ENCODE measurements around the gene ARFGEF3. TPM values are rescaled to one million over a fixed set of nuclear protein-coding genes. Genes with fewer than 3 reads are reported as not detected.

Gene ARFGEF3
- polyA plus RNA-seq, 1 of the 3 experiments (the other 2 are of a cell fraction) = not detected

- Histone ChIP-seq H3K4me2 (no peak overlapping the region), H3K36me3 (replicated peaks in 1 of 2; ENCODE audit: control insufficient read depth in 1 of 2, insufficient read depth in 2 of 2, low read length in 1 of 2) (no peaks in the 10 kb centered on the region), H3K9ac (no peak overlapping the region), H3K9me3 (no peaks in the 10 kb centered on the region), H3K27ac (ENCODE audit: low read depth in 2 of 2, low read length in 1 of 2) (no peak overlapping the region), H3K79me2 (ENCODE audit: insufficient read depth) (no peaks in the 10 kb centered on the region), H3K9me2 (no peaks in the 10 kb centered on the region), H3K27me3 (ENCODE audit: insufficient read depth) (no peaks in the 10 kb centered on the region), H4K20me1 (ENCODE audit: insufficient read depth) (no peaks in the 10 kb centered on the region), H3F3A (replicated peaks; ENCODE audit: insufficient read depth) (no peaks in the 10 kb centered on the region), H3K4me1 (ENCODE audit: control insufficient read depth in 1 of 2, insufficient read depth in 2 of 2, low read depth in 1 of 2, low read length in 1 of 2) (no peaks in the 10 kb centered on the region), H3K4me3 (ENCODE audit: low read depth in 2 of 2, low read length in 1 of 2) (no peak overlapping the region), H2AFZ (ENCODE audit: low read depth) (no peak overlapping the region)
- no peak for DNase-seq
- ChIA-PET CTCF (interaction anchor here (1.1 kb wide), 1 partner anchor 16 kb away, joined by 3 read pairs; no protein-coding TSS in a partner anchor), POLR2A (no interaction called here)
- TF ChIP-seq NFIC (IDR thresholded peaks at IDR 0.05; ENCODE audit: borderline replicate concordance) = no peak
- TF ChIP-seq GABPA (IDR thresholded peaks at IDR 0.05; ENCODE audit: low read depth) = no peak
- TF ChIP-seq MXI1 (IDR thresholded peaks at IDR 0.05; ENCODE audit: low read depth, low read length) = no peak
- TF ChIP-seq TAF1 (IDR thresholded peaks at IDR 0.05; ENCODE audit: borderline replicate concordance, low read depth, low read length) = no peak
- no peak for TF ChIP-seq RCOR1 (IDR thresholded peaks at IDR 0.05; ENCODE audit: low read length)
- TF ChIP-seq JUND (IDR thresholded peaks at IDR 0.05) = no peak
- no peak for TF ChIP-seq REST (IDR thresholded peaks at IDR 0.05; ENCODE audit: low read depth, low read length)
- no peak for TF ChIP-seq ELF1 (IDR thresholded peaks at IDR 0.05)
- TF ChIP-seq, protein P1, sequence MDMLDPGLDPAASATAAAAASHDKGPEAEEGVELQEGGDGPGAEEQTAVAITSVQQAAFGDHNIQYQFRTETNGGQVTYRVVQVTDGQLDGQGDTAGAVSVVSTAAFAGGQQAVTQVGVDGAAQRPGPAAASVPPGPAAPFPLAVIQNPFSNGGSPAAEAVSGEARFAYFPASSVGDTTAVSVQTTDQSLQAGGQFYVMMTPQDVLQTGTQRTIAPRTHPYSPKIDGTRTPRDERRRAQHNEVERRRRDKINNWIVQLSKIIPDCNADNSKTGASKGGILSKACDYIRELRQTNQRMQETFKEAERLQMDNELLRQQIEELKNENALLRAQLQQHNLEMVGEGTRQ (IDR thresholded peaks at IDR 0.05; ENCODE audit: borderline replicate concordance, low read depth, low read length) = no peak
- TF ChIP-seq, protein P2, sequence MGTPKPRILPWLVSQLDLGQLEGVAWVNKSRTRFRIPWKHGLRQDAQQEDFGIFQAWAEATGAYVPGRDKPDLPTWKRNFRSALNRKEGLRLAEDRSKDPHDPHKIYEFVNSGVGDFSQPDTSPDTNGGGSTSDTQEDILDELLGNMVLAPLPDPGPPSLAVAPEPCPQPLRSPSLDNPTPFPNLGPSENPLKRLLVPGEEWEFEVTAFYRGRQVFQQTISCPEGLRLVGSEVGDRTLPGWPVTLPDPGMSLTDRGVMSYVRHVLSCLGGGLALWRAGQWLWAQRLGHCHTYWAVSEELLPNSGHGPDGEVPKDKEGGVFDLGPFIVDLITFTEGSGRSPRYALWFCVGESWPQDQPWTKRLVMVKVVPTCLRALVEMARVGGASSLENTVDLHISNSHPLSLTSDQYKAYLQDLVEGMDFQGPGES (IDR thresholded peaks at IDR 0.05; ENCODE audit: low read depth, low read length) = no peak
- TF ChIP-seq GATA2 (CRISPR knock-in tag; IDR thresholded peaks at IDR 0.05) = no peak
- no peak for TF ChIP-seq CHD2 (IDR thresholded peaks at IDR 0.05; ENCODE audit: low read length, partially characterized antibody)
- TF ChIP-seq, protein P3, sequence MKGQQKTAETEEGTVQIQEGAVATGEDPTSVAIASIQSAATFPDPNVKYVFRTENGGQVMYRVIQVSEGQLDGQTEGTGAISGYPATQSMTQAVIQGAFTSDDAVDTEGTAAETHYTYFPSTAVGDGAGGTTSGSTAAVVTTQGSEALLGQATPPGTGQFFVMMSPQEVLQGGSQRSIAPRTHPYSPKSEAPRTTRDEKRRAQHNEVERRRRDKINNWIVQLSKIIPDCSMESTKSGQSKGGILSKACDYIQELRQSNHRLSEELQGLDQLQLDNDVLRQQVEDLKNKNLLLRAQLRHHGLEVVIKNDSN (IDR thresholded peaks at IDR 0.05; ENCODE audit: borderline replicate concordance, low read depth) = no peak
- TF ChIP-seq SMC3 (IDR thresholded peaks at IDR 0.05; ENCODE audit: low read depth, low read length) = no peak
- TF ChIP-seq, protein P4, sequence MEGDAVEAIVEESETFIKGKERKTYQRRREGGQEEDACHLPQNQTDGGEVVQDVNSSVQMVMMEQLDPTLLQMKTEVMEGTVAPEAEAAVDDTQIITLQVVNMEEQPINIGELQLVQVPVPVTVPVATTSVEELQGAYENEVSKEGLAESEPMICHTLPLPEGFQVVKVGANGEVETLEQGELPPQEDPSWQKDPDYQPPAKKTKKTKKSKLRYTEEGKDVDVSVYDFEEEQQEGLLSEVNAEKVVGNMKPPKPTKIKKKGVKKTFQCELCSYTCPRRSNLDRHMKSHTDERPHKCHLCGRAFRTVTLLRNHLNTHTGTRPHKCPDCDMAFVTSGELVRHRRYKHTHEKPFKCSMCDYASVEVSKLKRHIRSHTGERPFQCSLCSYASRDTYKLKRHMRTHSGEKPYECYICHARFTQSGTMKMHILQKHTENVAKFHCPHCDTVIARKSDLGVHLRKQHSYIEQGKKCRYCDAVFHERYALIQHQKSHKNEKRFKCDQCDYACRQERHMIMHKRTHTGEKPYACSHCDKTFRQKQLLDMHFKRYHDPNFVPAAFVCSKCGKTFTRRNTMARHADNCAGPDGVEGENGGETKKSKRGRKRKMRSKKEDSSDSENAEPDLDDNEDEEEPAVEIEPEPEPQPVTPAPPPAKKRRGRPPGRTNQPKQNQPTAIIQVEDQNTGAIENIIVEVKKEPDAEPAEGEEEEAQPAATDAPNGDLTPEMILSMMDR (IDR thresholded peaks at IDR 0.05) = no peak
- WGBS (ENCODE audit: low lambda C conversion rate) = 36% methylated on average over 1 of the region's 1 CpG
Observed at GRCh38 chr6:138271451-138271850, 109.7 kb downstream of the ARFGEF3 start.
